Measurements from ENCODE around the gene OLFML2A. TPM values are rescaled to one million over a fixed set of nuclear protein-coding genes. Genes with fewer than 3 reads are reported as not detected.
"Not testable (repeated sequence)": the region's sequence is repeated elsewhere in the genome, so short reads cannot be mapped to it uniquely, and the experiment has no call there.

OLFML2A gene
- total and polyA plus RNA-seq, 8 donors = 0.95 to 8.6 (median 6.1) TPM

DNA sequence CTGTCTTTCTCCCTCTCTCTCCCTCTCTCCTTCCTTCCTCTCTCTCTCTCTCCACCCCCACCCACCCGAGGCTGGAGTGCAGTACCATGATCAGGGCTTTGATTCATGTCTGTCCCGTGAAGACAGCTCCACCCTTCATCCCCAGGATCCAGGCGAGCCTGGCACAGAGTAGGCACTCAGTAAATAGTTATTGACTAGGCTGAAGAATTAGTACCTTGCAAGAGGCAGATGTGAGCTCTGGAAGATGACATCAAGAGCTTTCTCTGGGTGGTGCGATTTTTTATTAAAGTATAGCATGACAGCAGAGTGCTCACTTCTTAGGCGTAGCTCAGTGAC is 52.4 kb downstream of the OLFML2A start:
- no peaks in the 10 kb centered on the region for H3K9me3 ChIP-seq
- no peaks in the 10 kb centered on the region for H3K36me3 ChIP-seq
- TF ChIP-seq, protein P1, sequence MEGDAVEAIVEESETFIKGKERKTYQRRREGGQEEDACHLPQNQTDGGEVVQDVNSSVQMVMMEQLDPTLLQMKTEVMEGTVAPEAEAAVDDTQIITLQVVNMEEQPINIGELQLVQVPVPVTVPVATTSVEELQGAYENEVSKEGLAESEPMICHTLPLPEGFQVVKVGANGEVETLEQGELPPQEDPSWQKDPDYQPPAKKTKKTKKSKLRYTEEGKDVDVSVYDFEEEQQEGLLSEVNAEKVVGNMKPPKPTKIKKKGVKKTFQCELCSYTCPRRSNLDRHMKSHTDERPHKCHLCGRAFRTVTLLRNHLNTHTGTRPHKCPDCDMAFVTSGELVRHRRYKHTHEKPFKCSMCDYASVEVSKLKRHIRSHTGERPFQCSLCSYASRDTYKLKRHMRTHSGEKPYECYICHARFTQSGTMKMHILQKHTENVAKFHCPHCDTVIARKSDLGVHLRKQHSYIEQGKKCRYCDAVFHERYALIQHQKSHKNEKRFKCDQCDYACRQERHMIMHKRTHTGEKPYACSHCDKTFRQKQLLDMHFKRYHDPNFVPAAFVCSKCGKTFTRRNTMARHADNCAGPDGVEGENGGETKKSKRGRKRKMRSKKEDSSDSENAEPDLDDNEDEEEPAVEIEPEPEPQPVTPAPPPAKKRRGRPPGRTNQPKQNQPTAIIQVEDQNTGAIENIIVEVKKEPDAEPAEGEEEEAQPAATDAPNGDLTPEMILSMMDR (IDR thresholded peaks at IDR 0.05) = no peak
- no peak for DNase-seq
- no peak for ATAC-seq
- H3K4me3 ChIP-seq = no peak overlapping the region
- FAIRE-seq = no peak
- H3K27ac ChIP-seq = no peak overlapping the region
- H3K4me1 ChIP-seq = peaks cover 0 to 15% (median 3%) of the 10 kb centered on the region in 3 donors
- H3K27me3 ChIP-seq = no peaks in the 10 kb centered on the region
- 66 to 67% methylated on average over 5 of the region's 5 CpGs for WGBS, 2 donors
- intact Hi-C loops (cut with DNase I) = no loop called here

DNA sequence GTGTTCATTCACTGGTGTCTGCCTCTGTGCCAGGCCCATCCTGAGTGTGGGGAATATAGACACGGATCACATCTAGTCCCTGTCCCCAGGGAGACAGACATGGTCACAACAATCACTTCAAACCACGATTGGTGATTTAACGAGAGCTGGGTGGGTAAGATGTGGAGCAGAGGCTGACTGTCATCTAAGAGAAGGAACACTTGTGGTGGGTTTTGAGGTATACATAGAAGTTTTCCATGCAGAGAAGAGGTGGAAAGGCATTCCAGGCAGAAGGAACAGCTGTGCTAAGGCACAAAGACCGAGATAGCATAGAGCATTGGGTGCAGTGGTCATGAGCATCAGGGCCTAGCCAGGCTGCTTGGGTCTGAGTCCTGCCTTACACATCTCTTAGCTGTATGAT is 53.7 kb downstream of the OLFML2A start:
- TF ChIP-seq, protein P1 (IDR thresholded peaks at IDR 0.05) = no peak
- no peak overlapping the region for H3K27ac ChIP-seq
- H3K4me3 ChIP-seq = no peak overlapping the region
- no peaks in the 10 kb centered on the region for H3K9me3 ChIP-seq
- WGBS, 2 donors = 70 to 74% methylated on average over 4 of the region's 4 CpGs
- no peaks in the 10 kb centered on the region for H3K36me3 ChIP-seq
- peaks cover 9 to 25% (median 12%) of the 10 kb centered on the region in 3 donors for H3K4me1 ChIP-seq
- no peak for FAIRE-seq
- H3K27me3 ChIP-seq = no peaks in the 10 kb centered on the region
- no peak for ATAC-seq
- intact Hi-C loops (cut with DNase I) = no loop called here
- no peak for DNase-seq

- FAIRE-seq (no peak), DNase-seq (peak; percentile 61 to 88 (median 82)), ATAC-seq (peak; percentile 84 to 90 (median 88))
- H3K36me3 ChIP-seq = no peaks in the 10 kb centered on the region
- H3K27me3 ChIP-seq = no peaks in the 10 kb centered on the region
- WGBS, 2 donors = 44 to 56% methylated on average over 9 of the region's 9 CpGs
- peaks cover 16 to 29% (median 16%) of the 10 kb centered on the region in 3 donors for H3K4me1 ChIP-seq
- no peak overlapping the region for H3K4me3 ChIP-seq
- TF ChIP-seq, protein P1 (IDR thresholded peaks at IDR 0.05) = no peak
- intact Hi-C loops (cut with DNase I) = no loop called here
- peak overlapping the region in 2 of 4 donors; percentile 41 to 49 for H3K27ac ChIP-seq
- H3K9me3 ChIP-seq = no peaks in the 10 kb centered on the region
These were observed 54.9 kb downstream of the OLFML2A start for GRCh38 chr9:124831642-124832364.

DNA sequence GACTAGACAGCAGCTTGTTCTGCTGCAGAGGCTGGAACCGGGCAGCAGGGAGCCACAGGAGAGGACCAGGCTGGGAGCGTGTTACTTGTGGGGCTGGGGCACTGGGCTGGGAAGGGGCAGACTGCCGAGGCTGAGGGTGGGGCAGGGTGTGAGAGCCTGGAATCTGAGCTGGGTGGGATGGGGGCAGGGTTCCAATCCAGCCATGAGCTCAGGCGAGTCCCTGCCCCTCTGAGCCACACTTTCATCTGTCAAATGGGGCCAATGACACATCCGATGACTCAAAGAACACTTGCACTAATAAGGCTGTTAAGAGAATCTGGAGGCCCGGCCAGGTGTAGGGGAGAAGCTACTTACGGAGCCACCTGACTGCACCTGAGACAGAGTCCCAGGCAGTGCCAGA is 57.7 kb downstream of the OLFML2A start:
- Histone ChIP-seq H3K4me3 (no peak overlapping the region), H3K9me3 (no peaks in the 10 kb centered on the region), H3K27ac (peak overlapping the region in 3 of 4 donors; percentile 26 to 60 (median 33)), H3K36me3 (no peaks in the 10 kb centered on the region), H3K4me1 (peaks cover 16 to 30% (median 16%) of the 10 kb centered on the region in 3 donors), H3K27me3 (no peaks in the 10 kb centered on the region)
- intact Hi-C loops (cut with DNase I) = no loop called here
- peak in 2 of 4 donors; percentile 8 to 9 for ATAC-seq
- FAIRE-seq = no peak
- 74 to 77% methylated on average over 7 of the region's 7 CpGs for WGBS, 2 donors
- peak in 4 of 6 donors; percentile 30 to 74 (median 42) for DNase-seq
- TF ChIP-seq, protein P1 (IDR thresholded peaks at IDR 0.05) = no peak

DNA sequence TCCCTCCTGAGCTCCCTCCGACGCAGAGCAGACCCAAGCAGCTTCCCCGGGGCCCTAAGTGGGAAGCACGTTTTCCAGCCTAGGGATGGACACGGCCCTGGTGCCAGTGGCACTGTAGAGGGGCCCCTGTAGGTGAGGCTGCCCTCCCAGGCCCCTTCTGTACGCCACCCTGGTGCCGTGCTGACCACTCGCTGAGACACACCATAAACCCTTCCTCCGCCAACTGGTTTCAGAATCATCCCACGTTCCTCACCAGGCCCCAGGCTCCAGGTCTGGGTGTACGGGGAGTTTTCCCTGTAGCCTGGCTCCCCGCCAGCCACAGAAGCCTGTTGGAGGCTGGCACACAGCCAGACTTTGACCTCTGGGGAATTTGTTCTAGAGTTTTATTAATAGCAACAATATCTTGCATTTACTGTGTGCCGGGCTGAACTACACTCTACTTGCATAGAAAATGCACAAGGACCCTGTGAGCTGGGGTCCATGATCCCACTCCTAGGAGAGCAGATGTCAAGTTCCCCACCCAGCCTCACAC is 58.2 kb downstream of the OLFML2A start:
- Histone ChIP-seq H3K4me3 (no peak overlapping the region), H3K4me1 (peaks cover 16 to 32% (median 21%) of the 10 kb centered on the region in 3 donors), H3K27ac (peak overlapping the region; percentile 16 to 60 (median 30)), H3K9me3 (no peaks in the 10 kb centered on the region), H3K27me3 (no peaks in the 10 kb centered on the region), H3K36me3 (no peaks in the 10 kb centered on the region)
- DNase-seq = peak; percentile 74 to 92 (median 84)
- ATAC-seq = peak; percentile 29 to 57 (median 38)
- TF ChIP-seq, protein P1 (IDR thresholded peaks at IDR 0.05) = no peak
- intact Hi-C loops (cut with DNase I) = no loop called here
- WGBS, 2 donors = 27 to 34% methylated on average over 13 of the region's 13 CpGs
- FAIRE-seq = no peak

DNA sequence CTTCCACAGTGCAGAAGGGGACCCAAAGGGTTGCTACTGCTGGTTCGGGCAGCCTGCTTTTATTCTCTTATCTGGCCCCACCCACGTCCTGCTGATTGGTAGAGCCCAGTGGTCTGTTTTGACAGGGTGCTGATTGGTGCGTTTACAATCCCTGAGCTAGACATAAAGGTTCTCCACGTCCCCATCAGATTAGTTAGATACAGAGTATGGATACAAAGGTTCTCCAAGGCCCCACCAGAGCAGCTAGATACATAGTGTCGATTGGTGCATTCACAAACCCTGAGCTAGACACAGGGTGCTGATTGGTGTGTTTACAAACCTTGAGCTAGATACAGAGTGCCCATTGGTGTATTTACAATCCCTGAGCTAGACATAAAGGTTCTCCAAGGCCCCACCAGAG is 61.2 kb downstream of the OLFML2A start:
- H3K27ac ChIP-seq; H3K27me3 ChIP-seq; FAIRE-seq; DNase-seq; H3K4me3 ChIP-seq; ATAC-seq; H3K36me3 ChIP-seq; intact Hi-C loops (cut with DNase I); H3K9me3 ChIP-seq: not testable (repeated sequence)
- 52 to 66% methylated on average over 5 of the region's 5 CpGs for WGBS, 2 donors
- H3K4me1 ChIP-seq = peaks cover 16 to 22% (median 16%) of the 10 kb centered on the region in 3 donors

- intact Hi-C loops (cut with DNase I); FAIRE-seq; H3K27me3 ChIP-seq; ATAC-seq; DNase-seq; H3K27ac ChIP-seq; H3K36me3 ChIP-seq; H3K4me3 ChIP-seq; H3K9me3 ChIP-seq: not testable (repeated sequence)
- H3K4me1 ChIP-seq = peaks cover 16 to 22% (median 16%) of the 10 kb centered on the region in 3 donors
- WGBS, 2 donors = 75 to 77% methylated on average over 30 to 46 of the region's 52 CpGs
These were observed 61.8 kb downstream of the OLFML2A start for GRCh38 chr9:124838567-124839275.

Data from pancreas (tissue), 10 donors.